SKM-1 treated with dmso at 0.1 percent for 144 hours (cell line): Measurements from ENCODE around the gene CACNA2D1.
"Not testable (repeated sequence)": the region's sequence is repeated elsewhere in the genome, so short reads cannot be mapped to it uniquely, and the experiment has no call there.

Source experiments
- DNase-seq: peaks from one replicate; lab custom pipeline; 2025; ENCODE audit not compliant: unreplicated experiment; lab: John Stamatoyannopoulos, UW

Gene CACNA2D1

DNA sequence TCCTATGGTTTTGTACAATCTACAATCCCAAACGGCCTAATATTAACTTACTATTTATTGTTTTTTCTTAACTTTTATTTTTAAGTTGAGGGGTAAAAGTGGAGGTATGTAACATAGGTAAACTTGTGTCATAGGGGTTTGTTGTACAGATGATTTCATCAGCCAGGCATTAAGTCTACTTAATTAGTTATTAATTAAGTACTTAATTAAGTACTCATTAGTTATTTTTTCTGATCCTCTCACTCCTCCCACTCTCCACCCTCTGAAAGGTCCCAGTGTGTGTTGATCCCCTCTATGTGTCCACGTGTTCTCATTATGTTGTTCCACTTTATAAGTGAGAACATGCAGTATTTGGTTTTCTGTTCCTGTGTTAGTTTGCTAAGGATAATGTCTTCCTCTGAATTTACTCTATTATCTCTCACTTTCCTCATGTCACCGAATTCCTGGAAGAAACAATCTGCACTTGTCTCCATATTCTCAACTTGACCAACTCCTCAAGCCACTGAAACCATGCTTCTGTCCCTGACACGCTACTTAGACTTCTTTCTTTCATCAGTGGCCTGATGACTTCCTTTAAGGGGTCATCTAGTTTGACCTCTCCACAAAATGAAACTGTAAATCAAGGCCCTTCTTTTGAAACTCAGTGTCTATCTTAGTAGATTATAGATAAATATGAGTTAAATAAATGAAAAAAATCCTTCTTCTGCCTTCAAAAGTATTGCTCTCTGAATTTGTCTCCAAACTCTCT is 9.1 kb downstream of the CACNA2D1 start:
- no peak for DNase-seq

DNA sequence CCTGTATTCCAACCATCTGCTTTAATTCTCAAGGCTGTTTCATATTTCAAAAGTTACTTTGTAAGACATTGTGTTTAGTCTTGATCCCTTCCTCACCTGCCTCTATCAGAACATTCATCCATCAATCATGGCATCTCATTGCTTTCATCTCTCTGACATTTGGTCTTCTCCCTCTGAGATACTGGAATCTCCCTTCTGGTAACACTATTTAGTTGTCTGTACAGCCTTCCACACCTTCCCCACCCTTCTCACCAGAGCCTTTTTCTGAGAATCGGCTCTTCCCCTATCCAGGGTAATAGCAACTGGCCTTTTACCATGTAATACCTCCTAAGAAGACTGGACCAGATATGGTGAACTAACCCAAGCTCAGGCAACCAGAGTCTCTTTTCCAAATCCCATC is 10.1 kb downstream of the CACNA2D1 start:
- no peak for DNase-seq

DNA sequence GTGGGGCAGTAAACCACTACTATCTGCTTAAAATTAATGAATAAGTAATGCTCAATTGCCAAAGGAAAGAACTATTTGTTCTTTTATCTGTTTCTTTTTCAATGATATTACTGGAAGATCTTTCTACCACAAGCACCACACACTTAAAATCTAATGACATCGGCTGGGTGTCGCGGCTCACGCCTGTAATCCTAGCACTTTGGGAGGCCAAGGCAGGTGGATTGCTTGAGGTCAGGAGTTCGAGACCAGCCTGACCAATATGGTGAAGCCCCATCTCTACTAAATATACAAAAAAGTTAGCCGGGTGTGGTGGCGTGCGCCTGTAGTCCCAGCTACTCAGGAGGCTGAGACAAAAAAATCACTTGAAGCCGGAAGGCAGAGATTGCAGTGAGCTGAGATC is 10.8 kb downstream of the CACNA2D1 start:
- DNase-seq = not testable (repeated sequence)

DNA sequence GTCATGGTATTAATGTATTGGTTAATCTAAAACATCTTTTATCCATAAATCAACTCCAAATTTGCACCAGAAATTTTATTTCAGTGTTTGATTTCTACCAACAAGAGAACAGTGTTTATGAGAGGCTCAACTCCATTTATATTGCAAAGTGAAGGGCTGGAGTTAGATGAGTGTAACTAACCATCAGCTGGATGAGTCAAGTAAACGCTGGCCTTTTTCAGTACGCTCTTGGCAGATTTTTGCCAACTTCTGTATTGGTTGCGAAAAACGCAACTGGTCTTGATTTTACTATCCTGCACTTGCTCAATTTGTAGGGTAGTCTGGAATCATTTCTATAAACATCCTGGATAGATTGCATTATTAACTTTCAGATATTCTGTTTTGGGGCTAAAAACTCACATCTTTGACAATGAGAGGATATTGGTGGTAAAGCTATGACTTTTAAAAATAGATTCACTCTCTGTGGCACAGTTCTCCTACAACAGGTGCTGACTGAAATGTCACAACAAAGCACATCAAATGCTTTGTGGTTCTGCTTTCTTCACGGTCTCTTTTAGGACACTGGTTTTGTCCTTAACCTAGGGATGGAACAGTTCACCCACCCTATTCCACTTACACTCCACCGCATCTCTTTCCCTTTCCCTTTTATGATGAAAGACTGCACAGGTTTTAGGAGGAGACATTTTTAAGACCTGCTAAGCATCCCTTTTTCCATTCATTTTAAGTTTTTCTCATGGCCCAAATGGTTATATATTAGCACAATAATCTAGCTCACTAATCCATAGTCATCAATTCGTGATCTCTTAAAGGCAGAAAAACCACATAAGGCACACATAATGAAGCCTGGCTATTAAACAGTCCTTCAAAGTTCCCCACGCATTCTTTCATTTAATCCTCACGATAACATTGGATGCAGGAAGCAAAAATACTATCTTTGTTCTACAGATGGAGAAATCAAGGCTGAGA is 12.8 kb downstream of the CACNA2D1 start:
- DNase-seq = no peak

DNA sequence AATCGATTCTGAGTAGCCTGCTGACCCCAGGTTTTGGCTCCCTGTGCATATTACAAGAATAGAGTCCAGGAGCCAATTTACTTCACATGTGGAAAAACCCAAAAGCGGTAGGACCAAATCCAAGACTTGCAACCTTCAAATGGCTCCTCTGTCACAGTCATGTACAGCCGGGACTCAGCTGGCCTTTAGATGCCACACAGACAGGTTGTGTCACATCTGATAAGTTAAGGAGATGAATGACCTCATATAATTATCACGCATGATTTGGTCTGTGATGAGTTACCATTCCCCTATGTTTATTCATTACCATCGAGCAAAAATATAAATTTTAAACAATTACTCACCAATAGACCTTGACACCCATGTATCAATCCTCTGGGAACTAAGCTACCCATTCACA is 14.2 kb downstream of the CACNA2D1 start:
- no peak for DNase-seq

DNA sequence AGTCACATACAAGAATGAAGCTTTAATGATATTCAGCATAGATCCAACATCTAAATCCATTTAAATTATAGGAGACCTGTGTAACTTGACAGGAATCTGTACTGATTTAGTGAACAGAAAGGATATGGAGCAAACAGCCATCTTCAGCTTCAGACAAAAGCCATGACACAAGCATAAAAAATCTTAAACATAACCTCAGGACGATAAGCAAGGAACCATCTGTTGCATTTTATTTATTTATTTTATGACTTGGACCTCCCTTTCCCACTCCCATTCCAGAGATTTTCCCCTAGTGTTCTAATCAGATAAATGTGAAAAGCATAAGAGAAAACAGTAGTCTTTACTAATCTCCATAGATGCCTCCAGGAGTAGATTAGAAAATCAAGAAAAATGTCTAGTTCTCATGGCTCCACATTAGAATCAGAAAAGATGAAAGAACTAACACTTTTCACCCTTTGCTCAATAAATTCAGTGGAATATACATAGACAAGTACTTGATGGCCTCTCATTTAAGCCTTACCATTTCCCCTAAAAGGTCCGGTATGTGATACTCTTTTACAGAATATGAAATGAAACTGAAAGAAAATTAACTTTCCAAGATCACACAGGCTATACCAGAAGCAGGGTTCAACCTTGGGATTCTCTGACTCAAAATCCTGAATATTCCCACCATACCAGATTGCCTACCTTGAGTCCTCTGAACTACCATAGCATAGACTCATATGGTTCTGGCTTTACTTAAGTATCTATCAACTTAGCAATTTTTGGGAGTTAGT is 15.2 kb downstream of the CACNA2D1 start:
- DNase-seq = no peak

DNA sequence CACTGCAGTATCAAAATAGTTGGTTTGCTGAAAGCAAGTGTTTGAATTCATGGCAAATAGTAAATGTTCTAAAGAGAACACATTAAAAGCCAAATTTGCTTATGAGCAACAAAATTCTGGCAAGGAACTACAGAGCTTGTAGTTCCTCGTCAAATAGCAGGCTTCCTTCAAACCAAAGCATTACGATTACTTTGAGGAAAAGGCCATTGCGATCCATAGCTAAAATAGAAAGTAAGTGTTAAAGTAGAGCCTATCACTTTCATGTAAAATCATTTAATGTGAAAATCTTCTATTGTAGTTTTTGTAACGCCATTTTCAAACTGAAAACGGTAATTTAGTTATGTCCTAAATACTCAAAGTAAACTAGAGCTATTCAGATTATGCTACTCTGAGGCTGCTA is 20.1 kb downstream of the CACNA2D1 start:
- no peak for DNase-seq

DNA sequence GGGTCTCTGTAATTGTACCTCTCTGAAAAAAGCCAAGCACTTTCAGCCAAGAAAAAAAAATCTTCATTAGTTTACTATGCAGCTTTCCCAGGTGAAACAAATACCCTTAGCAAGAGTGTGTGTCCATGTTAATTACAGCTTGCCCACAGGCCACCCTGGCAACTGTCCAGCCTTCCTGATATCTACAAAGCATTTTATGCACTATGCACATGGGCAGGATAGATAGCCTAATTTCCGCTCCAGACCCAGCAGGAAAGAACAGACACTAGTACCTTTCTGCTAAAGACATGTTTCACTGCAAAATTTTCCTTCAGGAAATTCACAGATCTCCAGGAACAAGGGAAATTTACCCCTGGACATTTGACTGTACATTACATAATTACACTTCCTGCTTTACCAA is 24.4 kb downstream of the CACNA2D1 start:
- no peak for DNase-seq

DNA sequence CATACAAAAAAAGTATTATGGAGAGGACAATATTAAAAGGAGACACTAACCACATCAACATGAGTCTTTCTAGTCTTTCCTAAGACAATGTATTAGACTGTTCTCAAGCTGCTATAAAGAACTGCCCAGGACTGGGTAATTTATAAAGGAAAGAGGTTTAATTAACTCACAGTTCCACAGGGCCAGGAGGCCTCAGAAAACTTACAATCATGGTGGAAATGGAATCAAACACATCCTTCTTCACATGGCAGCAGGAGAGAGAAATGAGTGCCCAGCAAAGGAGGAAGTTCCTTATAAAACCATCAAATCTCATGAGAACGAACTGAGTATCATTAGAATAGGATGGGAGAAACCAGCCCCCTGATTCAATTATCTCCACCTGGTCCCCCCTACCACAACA is 25.7 kb downstream of the CACNA2D1 start:
- DNase-seq = no peak

DNA sequence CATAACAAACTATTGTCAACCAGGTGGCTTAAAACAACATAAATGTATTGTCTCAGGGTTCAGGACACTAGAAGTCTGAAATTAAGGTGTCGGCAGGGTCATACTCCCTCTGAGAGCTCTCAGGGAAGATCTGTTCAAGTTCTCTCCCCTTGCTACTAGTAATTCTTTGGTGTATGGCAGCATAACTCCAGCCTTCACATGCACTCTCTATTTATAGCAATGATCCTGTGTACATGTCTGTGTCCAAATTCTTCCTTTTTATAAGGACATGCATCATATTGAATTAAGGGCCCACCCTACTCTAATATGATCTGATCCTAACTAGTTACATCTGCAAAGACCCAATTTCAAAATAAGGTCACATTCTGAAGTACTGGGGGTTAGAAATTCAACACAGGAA is 27.2 kb downstream of the CACNA2D1 start:
- DNase-seq = no peak

DNA sequence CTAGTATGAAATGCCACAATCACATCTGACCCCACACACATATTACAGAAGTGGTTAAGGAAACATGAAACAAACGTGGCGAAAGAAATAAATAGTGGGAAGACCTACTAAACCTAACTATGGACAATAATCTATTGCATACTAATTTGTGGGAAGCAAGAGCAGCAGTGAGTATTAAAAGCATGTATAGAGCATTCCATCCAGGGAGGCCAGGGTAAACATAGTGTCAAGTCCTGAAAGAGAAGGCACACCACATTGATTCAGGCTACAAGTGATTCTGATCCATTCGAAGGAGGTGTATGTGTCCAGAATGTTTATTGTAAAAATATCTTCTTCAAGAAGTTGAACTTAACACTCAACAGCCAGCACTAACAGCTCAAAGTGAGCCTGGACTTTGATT is 29.2 kb downstream of the CACNA2D1 start:
- no peak for DNase-seq

DNA sequence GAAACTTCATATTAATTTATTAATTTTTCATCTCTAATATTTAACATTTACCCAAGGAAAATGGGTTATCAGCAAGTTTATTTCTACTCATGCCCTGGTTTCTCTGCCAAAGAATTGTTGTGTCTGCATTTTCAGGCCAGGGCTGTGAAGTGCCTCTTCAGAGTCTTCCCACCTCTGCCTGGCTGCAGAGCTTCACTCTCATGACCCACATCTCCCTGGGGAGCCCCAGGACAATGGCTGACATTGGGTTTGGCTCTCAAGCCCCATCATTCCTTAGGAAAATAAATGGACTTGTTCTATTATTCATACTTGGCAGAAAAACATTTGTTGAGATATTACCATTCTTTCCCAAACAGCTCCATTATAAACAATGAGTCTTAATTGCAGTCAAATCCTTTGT is 30.3 kb downstream of the CACNA2D1 start:
- DNase-seq = no peak

DNA sequence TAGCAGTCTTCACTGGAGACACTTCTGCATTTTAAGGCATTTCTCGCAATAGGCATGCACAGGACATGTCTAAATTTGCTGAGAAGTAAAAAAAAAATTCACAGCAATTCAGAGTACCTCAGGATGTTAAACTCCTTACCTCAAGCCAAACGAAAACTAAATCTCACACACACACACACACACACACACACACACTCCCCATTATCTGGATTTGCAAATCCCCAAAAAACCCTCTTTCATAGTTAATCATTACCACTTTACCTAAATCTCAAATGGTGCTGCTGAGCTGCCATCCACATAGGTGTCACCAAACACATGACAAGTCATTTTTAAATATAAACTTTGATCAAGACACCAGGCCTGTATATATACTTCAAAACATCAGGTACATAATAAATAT is 31.8 kb downstream of the CACNA2D1 start:
- no peak for DNase-seq

DNA sequence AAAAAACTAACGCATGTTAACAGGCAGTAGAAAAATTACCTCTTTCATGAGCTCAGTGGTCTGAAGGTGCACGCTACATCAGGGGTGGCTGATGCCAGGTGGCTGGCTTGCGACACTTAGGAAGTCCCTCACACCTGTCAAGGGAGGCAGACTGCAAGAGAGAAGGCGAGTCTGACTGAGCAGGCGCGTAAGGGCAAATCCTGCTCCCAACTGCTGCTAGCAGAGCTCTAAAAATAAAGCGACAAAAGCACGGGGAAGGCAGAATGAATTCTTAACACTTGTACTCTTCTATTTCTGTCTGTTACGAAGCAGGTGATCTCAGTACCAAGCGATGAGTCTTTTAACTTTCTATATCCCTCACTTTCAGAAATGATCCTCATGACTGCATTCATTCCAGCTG is 33.1 kb downstream of the CACNA2D1 start:
- no peak for DNase-seq

DNA sequence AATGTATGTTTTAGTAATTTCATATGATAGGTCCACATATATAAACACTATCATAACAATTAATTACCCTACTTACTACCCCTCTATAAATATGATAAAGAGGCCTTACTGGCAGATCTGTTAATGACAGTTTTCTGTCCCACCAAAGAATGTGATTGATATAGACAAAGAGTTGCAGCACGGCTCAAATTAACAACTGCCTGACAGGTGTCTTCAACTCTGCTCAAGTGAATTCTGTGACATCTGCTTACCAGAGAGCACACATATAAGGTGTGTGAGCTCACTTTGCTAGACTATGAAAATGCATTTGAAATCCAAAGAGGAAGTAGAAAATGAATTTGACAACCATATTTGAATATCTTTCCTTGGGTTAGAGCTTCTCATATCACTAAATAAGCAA is 36.6 kb downstream of the CACNA2D1 start:
- DNase-seq = no peak

DNA sequence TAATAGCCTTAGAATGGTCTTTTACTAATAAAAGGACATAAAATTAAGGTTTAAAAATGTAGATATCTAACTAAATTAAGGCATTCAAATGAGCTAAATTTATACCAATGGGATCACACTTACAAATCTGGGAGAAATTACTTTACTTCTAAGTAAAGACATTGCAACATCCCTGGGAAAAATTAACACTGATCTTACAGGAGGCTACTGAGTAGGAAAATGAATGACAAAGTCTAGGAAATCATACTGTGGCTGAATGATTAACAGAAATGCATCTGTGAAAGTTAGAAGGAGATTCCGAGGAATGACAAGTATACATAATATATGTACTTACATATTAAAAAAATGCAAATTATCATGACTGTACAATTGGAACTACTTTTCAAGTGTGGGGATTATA is 38.3 kb downstream of the CACNA2D1 start:
- DNase-seq = no peak

DNA sequence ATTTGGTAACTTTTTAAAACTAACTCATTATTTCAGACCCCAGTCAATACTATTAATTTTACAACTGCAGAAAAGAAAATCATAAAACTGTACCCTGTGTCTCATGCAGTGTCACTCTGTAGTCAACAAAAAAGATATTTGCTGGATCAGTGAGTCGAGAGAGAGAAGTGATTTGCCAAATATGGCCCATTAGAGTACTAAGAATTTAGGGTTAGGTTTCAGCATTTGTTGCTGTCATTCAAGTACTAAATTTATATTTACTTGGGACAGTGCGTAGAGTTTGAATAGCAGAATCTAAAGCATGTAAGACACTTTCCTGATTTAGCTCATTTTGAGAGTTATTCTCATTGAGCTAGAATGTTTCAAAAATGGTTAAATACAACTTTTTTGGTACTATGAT is 38.9 kb downstream of the CACNA2D1 start:
- no peak for DNase-seq

DNA sequence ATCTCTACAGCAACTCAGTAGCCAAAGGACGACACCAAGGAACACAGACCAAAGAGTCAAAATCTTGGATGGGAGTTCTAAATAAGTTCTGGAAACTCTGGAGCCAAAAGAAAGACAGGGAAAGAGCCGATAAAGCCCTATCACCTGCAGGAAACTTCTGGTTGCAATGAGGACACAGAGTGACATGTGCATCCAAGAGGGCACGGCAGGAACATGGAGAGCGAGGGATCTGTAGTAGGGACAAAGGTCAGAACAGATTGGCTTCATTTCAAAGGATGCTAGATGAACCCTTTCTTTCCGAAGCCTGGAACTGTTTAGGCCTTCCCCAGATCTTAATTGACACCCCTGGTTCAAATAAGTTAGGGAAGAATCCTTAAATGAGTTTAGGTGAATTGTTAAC is 39.5 kb downstream of the CACNA2D1 start:
- no peak for DNase-seq

DNA sequence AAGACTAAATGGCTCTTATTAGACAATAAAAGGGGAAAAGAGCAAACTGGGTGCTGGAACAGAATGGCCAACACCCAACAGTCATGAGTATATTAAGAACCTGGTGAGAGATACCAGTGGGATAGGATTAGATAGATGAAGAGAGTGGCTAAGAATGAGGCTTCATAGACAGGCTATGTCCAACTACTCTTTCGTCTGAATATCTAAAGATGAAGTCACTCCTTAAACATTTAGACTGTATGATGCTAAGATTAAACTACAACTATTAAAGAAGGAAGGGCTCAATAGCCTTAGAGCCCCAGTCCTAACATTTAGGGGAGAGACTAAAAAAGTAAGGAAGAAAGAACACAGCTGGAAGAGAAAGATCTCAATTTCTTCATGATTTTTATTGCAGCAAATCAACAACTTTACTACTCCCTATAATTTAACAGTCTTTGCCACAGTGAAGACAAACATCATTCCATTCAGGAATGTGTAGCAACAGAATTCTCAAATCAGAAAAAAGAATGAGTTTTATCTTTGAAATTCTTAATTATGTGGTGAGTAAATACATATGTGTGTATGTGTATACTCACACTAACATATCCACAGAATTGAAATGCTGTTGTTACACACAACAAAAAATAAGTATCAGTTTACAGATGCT is 45.6 kb downstream of the CACNA2D1 start:
- no peak for DNase-seq

DNA sequence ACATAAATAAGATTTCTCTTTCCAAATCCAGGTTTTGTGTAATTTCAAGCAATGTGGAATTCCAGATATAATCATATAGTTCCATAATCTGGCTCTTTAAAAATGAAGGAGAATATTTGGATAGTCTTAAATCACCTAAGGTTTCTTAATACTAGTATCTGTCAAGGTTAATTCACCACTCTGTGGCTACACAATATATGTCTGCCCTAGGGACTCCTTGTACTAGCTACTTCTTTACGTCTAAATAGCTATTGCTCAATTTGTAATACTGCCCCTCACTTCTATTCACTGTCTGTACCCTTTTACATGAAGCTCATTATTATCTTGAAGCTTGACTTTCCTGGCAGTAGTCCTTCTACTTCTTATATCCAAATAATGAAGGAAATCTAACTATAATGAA is 47.2 kb downstream of the CACNA2D1 start:
- no peak for DNase-seq

DNA sequence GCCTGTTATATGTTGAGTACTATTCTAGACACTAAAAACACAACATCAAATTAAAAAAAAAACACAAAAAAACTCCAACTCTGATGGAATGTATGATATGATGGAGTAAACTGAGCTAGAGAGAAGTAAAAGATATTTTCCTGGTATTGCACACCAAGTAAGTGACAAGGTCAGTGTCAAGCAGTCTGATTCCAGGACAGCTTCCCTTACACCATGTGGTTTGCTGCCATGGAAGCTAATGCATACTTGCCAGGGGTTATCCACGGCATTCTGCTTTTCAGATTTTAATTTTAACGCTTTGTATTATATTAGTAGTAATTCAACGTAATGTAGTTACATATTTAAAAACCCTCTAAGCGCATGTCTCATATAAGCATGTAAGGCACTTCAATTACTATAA is 48.4 kb downstream of the CACNA2D1 start:
- no peak for DNase-seq
